GM18517 (cell line): Measurements from ENCODE around the gene PRKG1.

Source experiments
- ATAC-seq: cut with Tn5 transposase; IDR thresholded peaks from one replicate; pipeline ENCODE4 v1.9.1; 2021; ENCODE audit warnings: mild to moderate bottlenecking, moderate library complexity; ENCODE audit not compliant: unreplicated experiment

PRKG1 gene

DNA sequence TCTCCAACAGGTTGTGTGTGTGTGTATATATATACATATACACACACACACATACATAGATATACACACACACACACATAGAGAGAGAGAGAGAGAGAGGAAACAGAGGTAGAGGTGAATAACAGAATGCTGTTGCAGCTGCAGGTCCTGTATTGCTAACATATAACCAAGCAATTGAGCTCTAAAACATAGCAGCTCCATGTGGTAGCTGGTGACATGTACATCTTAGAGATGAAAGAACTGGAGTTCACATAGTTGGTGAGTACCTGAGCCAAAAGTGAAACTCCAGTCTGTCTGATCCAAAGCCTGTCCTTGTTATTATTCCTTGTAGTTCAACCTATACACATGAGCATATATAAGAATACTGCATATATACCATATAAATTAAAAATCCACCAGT is 778.0 kb downstream of the PRKG1 start:
- ATAC-seq: no peak

- ATAC-seq: no peak
Observed at GRCh38 chr10:51857305-51857704, 783.0 kb downstream of the PRKG1 start.

DNA sequence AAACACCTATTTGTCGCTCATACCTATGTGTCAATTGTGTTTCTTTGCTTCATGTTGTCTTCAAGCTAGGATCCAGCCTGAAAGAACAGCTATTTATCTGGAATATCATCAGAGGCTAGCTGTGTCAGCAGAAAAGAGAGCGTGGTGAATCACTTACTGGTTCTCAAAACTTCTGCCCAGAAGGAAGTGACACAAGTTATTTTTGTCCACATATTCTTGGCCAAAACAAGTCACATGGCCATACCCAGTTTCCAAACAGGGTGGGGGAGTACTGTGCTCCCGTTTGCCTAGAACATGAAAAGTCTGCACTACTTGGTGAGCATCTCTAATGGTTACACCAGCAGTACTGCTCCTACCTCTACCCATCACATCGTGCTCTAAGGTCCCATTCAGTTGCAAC is 786.0 kb downstream of the PRKG1 start:
- peak; percentile 79 for ATAC-seq

GRCh38 chr10:51861051-51861450 is 786.8 kb downstream of the PRKG1 start:
- no peak for ATAC-seq

- no peak for ATAC-seq
Observed at GRCh38 chr10:51861731-51862130, 787.4 kb downstream of the PRKG1 start.

DNA sequence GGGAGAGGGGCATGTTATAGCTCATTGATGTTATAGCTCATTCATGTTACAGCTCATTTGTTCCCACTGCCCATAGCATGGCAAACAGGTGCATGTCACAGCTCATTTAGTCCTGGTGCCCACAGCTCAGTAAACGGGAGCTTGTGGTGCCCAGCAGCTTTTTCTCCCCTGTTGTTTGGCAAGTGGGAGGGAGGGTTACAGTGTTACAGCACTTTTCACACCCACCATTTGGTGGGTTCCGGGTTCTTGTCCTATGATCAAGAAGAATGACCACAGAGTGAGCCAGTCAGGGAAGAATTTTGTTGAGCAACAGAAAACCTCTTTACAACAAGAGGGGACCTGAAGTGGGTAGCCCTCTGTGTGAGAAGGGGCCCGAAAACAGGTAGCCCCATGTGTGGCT is 787.9 kb downstream of the PRKG1 start:
- ATAC-seq: no peak

DNA sequence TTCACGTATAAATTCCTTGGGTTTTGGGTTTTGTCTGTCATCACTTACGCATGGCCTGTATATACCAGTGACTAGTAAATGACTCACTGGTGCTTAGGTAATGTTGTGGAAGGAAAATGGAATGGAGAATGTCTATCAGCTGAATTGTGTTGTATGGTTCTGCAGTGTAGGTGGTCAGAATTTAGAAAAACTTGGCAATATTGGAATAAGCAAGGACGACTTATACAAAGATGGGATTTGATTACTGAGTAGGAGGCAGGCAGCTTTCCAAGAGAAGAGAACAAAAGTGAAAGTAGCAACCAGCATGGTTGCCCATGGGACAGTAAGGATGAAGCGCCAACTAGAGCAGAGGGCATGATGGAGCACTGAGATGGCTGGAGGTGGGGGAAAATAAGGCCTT is 793.7 kb downstream of the PRKG1 start:
- no peak for ATAC-seq

GRCh38 chr10:51874131-51874530 is 799.8 kb downstream of the PRKG1 start:
- ATAC-seq: no peak

- no peak for ATAC-seq
Observed at GRCh38 chr10:51875610-51876009, 801.3 kb downstream of the PRKG1 start.

- ATAC-seq: no peak
Observed at GRCh38 chr10:51876503-51876902, 802.2 kb downstream of the PRKG1 start.

DNA sequence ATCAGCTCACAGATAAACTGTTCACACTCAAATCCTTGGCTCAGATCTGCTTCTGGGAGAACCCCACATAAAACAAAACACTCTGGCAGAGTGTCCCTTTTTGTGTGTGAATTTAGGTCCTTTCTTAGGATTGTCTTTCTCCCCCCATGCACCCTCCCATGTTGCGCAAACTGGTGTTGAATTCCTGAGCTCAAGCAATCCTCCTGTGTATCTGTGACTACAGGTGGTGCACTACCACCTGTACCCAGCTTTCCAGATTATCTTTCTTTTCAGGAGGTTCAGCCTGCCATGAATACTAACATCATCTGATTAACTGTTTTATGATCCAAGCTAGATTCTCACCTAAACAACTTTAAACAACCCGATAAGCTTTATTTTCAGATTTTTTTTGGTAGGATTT is 802.7 kb downstream of the PRKG1 start:
- no peak for ATAC-seq

DNA sequence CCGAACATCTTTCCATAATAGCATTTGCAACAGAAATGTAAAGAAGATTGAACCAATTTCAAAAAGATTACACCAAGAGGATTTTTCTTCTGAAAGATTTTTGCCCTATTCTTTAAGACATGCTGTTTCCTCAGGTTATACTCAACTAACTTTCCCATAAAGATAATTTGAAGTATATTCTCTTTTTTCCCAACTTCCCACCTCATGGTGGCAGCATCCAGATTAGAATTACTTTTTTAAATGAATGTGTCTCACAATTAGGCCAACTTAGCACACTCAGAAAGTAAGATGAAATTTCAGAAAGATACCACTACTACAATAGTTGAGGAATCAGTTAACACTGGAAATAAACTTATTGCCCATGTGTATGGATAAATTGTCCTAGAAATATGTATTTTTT is 803.3 kb downstream of the PRKG1 start:
- no peak for ATAC-seq

- peak; percentile 30 for ATAC-seq
Observed at GRCh38 chr10:51878695-51879094, 804.4 kb downstream of the PRKG1 start.

DNA sequence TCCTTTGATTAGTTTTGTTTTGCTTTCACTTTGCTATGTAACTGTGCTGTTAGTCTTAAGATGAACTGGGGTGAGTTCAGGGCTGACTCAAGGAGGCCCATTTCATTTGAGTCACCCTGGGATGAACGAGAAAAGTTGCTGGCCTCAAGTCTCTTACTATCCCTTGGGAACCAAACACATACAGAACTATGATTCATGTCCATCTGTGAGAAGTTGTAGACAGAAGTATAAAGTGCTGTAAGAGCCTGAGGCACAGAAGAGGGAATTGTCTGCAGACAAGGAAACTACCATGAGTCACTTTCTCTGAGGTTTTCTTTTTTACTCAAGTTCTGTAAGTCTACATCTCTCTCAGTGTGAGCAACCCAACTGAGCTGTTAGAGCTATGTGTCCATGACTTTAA is 805.0 kb downstream of the PRKG1 start:
- peak; percentile 91 for ATAC-seq

DNA sequence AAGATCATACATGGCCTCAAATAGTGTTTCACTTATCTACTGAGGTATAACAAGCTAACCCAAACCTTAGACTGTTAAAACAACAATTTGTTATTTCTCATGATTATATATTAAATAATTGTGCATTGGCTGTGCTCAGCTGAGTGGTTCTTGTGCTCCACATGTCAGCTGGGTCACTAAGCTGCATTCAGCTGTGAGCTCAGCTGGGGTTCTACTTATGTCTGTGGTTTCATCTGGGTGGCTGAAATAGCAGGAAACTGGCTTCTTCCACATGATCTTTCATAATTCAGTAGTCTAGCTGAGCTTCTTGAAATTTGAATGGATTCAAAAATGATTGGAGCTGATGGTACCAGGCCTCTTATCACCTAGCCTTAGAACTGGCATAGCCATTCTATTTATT is 806.9 kb downstream of the PRKG1 start:
- no peak for ATAC-seq

DNA sequence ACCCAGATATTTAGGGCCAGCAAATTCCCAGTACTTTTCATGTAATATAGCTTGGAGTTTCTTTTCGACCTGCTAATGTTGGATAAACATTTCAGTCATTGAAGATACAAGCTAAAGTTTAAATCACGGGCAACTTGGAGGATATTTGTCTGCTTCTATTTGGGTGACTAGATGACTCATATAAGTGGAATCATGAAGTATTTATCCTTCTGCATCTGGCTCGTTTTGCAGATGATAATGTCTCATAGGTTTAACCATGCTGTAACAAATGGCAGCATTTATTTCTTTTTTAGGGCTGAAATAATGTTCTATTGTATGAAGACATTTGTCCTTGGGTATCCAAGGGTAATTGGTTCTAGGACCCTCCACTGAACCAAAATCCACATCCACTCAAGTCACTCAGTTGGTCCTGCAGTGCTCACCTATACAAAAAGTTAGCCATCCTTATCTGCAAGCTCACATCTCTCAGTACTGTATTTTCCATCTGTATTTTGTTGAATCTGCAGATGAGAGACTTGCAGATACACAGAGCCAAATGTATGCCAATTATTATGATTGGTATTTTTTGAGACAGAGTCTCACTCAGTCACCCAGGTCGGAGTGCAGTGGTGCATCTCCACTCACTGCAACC is 812.3 kb downstream of the PRKG1 start:
- no peak for ATAC-seq

DNA sequence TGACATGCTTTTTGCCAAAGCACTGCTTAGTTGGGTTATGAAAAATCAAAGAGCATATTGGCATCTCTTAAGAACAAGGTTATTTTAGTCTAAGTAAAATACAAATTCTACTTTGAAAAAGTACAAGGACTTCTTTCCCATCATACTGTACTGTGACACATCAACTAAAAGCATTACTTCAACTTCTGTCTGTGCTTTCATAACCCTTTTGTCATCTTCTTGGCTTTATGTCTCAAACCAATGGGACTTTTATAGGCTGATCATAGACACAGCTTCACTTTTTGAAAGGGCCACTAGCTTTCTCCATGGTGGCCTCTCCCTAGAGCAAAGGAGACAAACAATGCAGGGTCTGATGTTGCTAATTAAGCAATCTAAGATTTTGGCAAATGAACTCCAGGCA is 814.0 kb downstream of the PRKG1 start:
- ATAC-seq: no peak

DNA sequence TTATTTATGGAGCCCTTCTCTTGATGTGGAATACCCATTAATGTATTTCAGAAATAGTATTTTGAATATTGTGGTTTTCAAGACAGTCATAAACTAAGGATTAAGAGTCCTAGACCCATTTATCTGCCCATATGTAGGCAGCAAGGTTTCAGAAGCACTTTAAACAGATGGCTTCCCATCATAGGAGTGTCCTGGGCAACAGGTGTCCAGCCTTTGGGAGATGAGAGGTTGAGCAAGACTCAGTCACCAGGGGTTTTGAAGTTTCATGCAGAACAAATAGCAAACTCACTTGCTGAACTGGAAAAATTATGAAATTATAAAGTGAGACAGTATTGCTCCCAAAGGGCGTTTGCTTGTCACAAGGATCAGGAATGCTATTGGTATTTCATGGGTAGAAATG is 818.0 kb downstream of the PRKG1 start:
- no peak for ATAC-seq

- ATAC-seq: peak; percentile 92
Observed at GRCh38 chr10:51892965-51893658, 818.8 kb downstream of the PRKG1 start.

GRCh38 chr10:51894771-51895578 is 820.7 kb downstream of the PRKG1 start:
- ATAC-seq: no peak

DNA sequence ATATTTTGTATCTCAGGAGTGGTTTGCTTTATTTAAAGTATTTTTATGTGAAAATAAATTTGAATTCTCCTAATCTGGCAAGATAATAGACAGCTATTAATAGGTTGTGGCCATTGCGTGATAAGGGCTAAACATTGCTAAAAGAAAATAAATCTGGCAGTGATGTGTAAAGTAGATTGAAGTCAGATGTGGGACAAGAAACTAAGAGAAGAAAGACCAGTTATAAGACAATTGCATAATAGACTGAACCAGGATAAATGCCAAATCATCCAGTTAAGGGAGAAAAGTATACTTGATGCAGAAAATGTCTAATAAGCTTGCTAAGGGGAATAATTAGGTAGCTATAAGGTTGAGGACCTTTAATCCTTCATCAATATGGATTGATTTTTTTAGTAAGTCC is 822.6 kb downstream of the PRKG1 start:
- ATAC-seq: no peak

GRCh38 chr10:51897560-51897959 is 823.3 kb downstream of the PRKG1 start:
- ATAC-seq: no peak
